Breast epithelium (tissue), 3 donors: ENCODE data around the gene DUS1L.
A peak's percentile ranks its signal among the peaks of the same experiment; 100 is the strongest.

Experiments used
- CTCF ChIP-seq, 3 donors: fragments of 450-650 bp; IDR thresholded peaks; one replicate each; pipeline ENCODE4 v1.5.1; 2016 to 2017; ENCODE audit warnings: antibody characterized with exemption in 3 of 3, mild to moderate bottlenecking in 3 of 3, moderate library complexity in 3 of 3
- POLR2A ChIP-seq: fragments of 450-650 bp; IDR thresholded peaks from one replicate; pipeline ENCODE4 v1.6.1; 2016; ENCODE audit warnings: antibody characterized with exemption, mild to moderate bottlenecking, moderate library complexity

- TF ChIP-seq POLR2A: peak; percentile 49
- peak in 1 of 3 donors; percentile 31 for TF ChIP-seq CTCF (IDR thresholded peaks at IDR 0.05)
These were observed 32.8 kb upstream of the DUS1L start, which contains the start of gene FASN for GRCh38 chr17:82098169-82098938.
